Measurements from ENCODE around the gene EHHADH. TPM values are rescaled to one million over a fixed set of nuclear protein-coding genes. Genes with fewer than 3 reads are reported as not detected.

The EHHADH gene
- total and polyA plus RNA-seq, 9 of the 15 experiments (the other 6 are each of a cell fraction or from before 2014, with no cell fraction given): 3.6 to 6.4 (median 5.4) TPM

DNA sequence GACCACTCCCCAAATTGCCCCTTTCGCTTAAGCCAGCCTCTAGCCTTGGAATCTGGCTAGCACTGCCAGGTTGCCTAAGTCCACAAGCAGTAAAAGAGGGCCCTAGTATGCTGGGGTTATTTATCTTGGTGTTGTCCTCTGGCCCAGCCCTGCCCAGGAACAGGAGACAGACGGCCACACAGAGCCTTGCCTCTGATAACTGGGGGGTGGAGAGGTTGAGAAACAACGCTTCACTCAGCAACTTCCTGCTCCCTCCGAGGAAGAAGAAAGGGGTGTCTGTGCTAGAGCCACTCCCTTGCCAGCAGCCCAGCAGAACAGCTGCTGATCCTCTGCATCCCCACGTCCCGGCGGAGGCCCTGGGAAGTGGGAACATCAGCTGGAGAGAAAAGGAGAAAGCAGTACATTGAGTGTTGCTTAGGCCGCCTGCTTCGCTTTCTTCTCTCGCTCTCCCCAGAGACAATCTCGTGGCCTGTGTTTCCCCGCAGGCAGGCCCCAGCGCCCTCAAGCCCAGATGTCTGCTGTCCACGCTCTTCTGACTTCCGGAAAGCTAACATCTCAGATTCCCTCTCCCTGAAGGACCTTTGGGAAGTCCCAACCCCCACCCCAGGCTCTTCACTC lies 78.4 kb downstream of the EHHADH start (continued):
- TF ChIP-seq CHD7 (IDR thresholded peaks at IDR 0.05; ENCODE audit: low read depth, low read length) (no peak), CTBP1 (IDR thresholded peaks at IDR 0.05; ENCODE audit: borderline replicate concordance) (peak; percentile 69), DACH1 (IDR thresholded peaks at IDR 0.05; ENCODE audit: partially characterized antibody) (peak; percentile 22), ELF4 (CRISPR knock-in tag; IDR thresholded peaks at IDR 0.05) (no peak), GABPB1 (CRISPR knock-in tag; IDR thresholded peaks at IDR 0.05) (peak; percentile 61; the same call in 1 of the 2 replicates), NKRF (IDR thresholded peaks at IDR 0.05; ENCODE audit: borderline replicate concordance) (peak; percentile 32; the same call in 1 of the 2 replicates)
- TF ChIP-seq, protein P1, sequence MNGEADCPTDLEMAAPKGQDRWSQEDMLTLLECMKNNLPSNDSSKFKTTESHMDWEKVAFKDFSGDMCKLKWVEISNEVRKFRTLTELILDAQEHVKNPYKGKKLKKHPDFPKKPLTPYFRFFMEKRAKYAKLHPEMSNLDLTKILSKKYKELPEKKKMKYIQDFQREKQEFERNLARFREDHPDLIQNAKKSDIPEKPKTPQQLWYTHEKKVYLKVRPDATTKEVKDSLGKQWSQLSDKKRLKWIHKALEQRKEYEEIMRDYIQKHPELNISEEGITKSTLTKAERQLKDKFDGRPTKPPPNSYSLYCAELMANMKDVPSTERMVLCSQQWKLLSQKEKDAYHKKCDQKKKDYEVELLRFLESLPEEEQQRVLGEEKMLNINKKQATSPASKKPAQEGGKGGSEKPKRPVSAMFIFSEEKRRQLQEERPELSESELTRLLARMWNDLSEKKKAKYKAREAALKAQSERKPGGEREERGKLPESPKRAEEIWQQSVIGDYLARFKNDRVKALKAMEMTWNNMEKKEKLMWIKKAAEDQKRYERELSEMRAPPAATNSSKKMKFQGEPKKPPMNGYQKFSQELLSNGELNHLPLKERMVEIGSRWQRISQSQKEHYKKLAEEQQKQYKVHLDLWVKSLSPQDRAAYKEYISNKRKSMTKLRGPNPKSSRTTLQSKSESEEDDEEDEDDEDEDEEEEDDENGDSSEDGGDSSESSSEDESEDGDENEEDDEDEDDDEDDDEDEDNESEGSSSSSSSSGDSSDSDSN (IDR thresholded peaks at IDR 0.05; ENCODE audit: borderline replicate concordance in 1 of 2, low read depth in 2 of 2, low read length in 2 of 2): peak in 1 of 2 experiments; percentile 78; a peak in 2 of 4 replicates

Measured in K562 (cell line).